ENCODE results near the gene GATB.

GRCh38 chr4:151774324-151774723 lies 13.5 kb upstream of the GATB start:
- TF ChIP-seq CTCF (IDR thresholded peaks at IDR 0.05) (no peak), POLR2A (IDR thresholded peaks at IDR 0.05) (no peak)

All from Peyer's patch (tissue), 4 donors.